DMS53 treated with DMSO at 0.1 percent for 48 hours (cell line): ENCODE results near the gene COPS3.
A peak's percentile ranks its signal among the peaks of the same experiment; 100 is the strongest.
"Not testable (repeated sequence)": the region's sequence is repeated elsewhere in the genome, so short reads cannot be mapped to it uniquely, and the experiment has no call there.

Source experiments
- DNase-seq: peaks from one replicate; lab custom pipeline; 2025; ENCODE audit not compliant: unreplicated experiment; lab: John Stamatoyannopoulos, UW

The COPS3 gene

DNA sequence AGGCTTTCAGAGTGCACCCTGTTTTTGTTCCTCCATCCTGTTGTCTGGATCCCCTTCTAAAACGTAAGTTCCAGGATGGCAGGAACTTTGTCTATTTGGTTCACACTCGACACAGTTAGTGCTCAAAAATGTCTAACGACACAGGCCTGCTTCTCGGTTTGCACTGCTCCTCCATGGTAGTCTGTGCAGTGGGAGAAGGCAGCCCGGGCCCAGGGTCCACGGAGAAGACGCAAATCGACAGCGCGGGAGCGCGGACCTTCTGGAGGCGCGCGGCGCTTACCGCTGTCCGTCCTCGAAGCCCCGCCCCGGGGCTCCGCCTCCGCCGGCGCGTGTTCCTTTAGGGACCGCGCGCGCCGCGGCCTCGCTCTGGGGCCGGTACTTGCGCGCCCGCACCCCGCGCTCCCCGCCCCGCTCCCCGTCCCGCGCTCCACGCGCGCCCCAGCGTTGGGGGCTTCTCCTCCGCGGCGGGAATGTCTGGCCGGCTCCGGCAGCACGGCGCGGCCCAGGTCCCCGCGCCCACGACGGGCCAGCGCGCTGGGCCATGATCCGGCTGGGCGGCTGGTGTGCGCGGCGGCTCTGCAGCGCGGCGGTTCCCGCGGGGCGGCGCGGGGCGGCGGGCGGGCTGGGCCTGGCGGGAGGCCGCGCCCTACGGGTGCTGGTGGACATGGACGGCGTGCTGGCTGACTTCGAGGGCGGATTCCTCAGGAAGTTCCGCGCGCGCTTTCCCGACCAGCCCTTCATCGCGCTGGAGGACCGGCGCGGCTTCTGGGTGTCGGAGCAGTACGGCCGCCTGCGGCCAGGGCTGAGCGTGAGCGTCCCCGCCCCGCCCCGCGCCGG lies 22.2 kb upstream of the COPS3 start, which contains the start of gene NT5M:
Gene NT5M (plus strand): TSS at position 364 of the 837 bp plus-strand sequence. CDS start 178 bp downstream, at position 542.
- DNase-seq = peak; percentile 37

DNA sequence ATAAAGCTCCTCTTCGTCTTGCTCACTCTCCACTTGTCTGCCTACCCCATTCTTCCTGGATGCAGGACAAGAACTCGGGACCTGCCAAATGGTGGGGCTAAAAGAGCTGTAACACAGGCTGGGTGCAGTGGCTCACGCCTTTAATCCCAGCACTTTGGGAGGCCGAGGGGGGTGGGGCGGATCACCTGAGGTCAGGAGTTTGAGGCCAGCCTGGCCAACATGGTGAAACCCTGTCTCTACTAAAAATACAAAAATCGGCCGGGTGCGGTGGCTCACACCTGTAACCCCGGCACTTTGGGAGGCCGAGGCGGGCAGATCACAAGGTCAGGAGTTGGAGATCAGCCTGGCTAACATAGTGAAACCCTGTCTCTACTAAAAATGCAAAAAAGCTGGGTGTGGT lies 20.6 kb upstream of the COPS3 start:
- DNase-seq = not testable (repeated sequence)

DNA sequence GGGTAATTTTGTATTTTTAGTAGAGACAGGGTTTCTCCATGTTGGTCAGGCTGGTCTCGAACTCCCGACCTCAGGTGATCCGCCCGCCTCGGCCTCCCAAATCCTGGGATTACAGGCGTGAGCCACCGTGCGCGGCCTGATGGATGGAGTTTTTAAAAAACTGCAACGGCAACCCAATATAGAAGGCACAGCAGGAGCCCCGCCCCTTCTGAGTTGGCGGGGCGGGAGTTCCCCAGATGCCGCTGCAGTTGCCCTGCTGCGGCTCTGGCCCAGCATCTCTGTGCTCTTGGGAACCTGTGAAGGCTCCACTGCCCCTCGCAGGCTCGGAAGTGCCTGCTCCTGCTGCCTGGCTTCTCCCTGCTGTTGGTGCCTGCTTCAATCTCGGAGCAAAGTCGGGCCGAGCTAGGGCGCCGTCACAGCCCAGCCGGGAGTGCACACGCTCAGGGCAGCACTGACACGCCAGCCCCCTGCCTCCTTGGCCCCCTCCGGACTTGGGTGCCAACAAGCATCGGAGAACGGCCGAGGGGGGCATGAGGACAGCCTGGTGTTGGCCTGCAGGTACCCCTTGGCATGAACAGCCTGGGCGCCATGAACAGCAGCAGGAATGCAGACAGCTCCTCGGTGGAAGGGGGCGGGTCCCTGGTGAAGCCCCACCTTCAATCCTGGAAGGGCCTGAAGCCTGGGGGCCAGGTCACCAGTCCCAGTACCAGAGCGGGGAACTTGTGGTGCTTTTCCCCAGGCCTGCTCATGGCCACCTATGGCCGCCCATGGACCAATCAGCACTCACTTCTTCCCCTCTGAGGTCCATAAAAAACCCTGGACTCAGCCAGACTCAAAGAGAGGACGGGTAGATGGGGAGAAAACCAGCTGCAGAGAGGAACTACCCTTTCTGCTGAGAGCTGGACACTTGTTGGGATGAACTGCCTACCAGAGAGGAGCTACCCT lies 19.9 kb upstream of the COPS3 start:
- peak; percentile 29 for DNase-seq

DNA sequence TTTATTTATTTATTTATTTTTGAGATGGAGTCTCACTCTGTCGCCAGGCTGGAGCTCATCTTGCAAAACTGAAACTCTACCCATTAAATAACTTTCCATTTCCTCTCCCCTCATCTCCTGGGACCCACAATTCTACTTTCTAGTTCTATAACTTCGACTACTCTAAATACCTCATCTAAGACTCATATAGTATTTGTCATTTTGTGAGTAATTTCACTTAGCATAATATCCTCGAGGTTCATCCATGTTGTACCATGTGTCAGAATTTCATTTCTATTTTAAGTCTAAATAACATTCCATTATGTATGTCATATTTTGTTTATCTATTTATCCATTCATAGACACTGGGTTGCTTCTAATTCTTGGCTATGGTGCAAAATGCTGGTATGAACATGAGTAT lies 17.1 kb upstream of the COPS3 start:
- DNase-seq = no peak

- no peak for DNase-seq
Observed at GRCh38 chr17:17297217-17297616, 16.2 kb upstream of the COPS3 start.

DNA sequence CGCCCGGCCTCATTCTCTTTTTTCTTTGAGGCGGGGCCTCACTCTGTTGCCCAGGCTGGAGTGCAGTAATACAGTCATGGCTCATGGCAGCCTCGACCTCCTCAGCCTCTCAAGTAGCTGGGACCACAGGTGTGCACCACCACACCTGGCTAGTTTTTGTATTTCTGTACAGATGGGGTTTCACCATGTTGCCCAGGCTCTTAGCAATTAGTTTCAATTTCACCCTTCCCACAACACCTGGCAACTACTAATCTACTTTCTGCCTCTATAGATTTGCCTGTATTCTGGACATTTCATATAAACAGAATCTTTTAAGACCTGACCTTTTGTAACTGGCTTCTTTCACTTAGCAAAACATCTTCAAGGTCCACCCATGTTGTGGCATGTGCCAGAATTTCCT lies 14.1 kb upstream of the COPS3 start:
- DNase-seq = no peak

- DNase-seq = no peak
Observed at GRCh38 chr17:17289701-17290100, 8.7 kb upstream of the COPS3 start.

DNA sequence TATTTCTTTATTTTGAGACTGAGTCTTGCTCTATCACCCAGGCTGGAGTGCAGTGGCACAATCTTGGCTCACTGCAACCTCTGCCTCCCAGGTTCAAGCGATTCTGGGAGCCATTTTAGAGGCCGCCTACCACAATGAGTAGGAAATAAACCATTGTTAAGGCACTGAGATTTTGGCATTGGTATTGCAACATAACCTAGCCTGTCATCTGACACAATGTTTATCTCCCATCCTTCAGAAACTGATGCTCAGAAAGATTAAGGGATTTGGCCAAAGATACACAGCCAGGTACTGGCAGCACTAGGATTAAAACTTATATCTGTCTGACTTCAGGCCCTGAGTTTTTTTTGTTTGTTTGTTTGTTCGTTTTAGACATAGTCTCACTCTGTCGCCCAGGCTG lies 8.0 kb upstream of the COPS3 start:
- no peak for DNase-seq

DNA sequence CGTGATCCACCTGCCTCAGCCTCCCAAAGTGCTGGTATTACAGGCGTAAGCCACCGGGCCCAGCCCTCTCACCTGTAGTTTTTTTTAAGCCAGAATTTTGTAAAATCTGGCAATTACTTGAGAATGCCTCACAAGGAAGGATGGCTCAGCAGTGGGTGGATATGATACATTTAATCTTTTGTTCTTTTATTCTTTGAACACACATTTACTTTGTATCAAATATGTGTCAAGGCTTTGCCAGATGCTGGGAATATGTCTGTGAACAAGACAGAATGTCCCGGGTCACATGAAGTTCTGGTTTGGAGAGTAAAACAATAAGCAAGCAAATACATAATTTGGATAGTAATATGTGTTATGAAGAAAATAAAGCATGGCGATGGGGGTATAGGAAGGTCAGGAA lies 4.9 kb upstream of the COPS3 start:
- no peak for DNase-seq

- no peak for DNase-seq
Observed at GRCh38 chr17:17279316-17279715, 1.7 kb downstream of the COPS3 start.

- not testable (repeated sequence) for DNase-seq
Observed at GRCh38 chr17:17277431-17277830, 3.6 kb downstream of the COPS3 start.

GRCh38 chr17:17275971-17276370 lies 5.1 kb downstream of the COPS3 start:
- DNase-seq = no peak

GRCh38 chr17:17269926-17270773 lies 10.9 kb downstream of the COPS3 start:
- DNase-seq = no peak

DNA sequence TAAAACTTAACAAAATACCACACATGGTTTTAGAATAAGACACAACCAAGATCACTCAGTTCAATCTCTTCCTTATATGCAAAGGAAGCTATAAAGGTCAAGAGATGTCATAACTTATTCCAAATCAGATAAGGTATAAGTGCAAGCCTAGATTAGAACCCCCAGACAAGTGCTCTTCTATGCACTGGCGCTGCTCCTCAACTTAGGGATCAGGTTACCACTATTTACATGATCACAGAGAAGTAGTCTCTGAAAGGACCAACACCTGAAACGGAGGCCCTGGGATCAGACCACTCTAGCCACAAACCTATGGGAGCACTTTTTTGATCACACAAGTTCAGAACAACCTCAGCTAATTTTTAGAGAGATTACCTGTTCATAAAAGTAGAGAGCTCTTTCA lies 16.6 kb downstream of the COPS3 start:
- no peak for DNase-seq

GRCh38 chr17:17258998-17259397 lies 22.0 kb downstream of the COPS3 start:
- no peak for DNase-seq

DNA sequence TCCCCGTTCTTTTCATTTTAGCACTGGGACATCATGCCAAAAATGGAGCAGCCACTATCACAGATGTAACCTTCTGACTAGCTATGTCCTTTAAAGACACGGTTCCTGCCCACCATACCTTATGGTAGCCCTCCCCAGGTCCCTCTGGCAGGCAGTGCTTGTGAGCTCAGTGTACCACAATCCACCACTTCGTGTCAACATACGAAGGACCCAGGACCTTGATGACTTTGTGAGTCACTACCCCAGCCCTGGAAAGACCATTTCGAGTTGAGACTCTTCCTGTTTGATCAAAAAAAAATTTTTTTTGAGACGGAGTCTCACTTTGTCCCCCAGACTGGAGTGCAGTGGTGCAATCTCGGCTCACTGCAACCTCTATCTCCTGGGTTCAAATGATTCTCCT lies 23.0 kb downstream of the COPS3 start:
- no peak for DNase-seq

DNA sequence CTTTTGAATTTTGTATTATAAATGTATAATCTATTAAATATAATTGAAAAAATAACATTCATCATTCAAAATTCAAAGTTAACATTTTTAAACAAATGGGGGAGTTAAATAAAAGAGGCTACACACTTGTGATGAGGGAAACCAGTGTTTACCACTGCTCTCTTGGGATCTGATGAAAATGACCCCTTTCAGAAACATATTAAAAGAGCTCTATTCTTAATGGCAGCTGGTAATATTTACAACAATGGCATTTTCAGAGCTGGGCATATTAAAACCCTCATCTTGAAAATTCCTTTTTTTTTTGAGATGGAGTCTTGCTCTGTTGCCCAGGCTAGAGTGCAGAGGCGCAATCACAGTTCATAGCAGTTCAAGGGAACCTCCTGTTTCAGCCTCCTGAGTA lies 24.7 kb downstream of the COPS3 start:
- DNase-seq = no peak

- not testable (repeated sequence) for DNase-seq
Observed at GRCh38 chr17:17255689-17256088, 25.4 kb downstream of the COPS3 start.

DNA sequence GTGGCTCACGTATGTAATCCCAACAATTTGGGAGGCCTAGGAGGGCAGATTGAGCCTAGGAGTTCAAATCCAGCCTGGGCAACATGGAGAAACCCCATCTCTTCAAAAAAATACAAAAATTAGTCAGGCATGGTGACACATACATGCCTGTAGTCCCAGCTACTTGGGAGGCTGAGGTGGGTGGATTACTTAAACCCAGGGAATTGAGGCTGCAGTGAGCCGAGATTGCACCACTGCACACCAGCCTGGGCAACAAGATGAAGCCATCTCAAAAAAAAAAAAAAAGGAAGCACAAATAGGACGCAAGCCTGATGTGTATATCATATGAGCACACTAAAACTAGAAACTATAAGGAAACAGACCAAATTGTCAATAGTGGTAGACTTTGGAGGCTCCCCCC lies 27.0 kb downstream of the COPS3 start:
- no peak for DNase-seq

- DNase-seq = no peak
Observed at GRCh38 chr17:17253406-17253805, 27.6 kb downstream of the COPS3 start.

- DNase-seq = no peak
Observed at GRCh38 chr17:17252149-17252661, 28.8 kb downstream of the COPS3 start.
